Endothelial cell of umbilical vein (primary cell): ENCODE results near the gene NRCAM. TPM values are rescaled to one million over a fixed set of nuclear protein-coding genes. Genes with fewer than 3 reads are reported as not detected.

Experiments used
- BruUV-seq: library from RNA; stranded (reverse); fragments of 400-500 nt; replicated peaks from 2 replicates; lab custom pipeline; 2021; lab: Mats Ljungman, UMichigan
- CTCF ChIA-PET: fragments of 300-600, 350-600 bp; sonication (Branson Sonifier 250); formaldehyde crosslinking; loops from one replicate; lab custom pipeline; 2021; ENCODE audit warnings: antibody characterized with exemption, inconsistent platforms; lab: Charles Lee
- POLR2A ChIA-PET: fragments of 300-600, 350-600 bp; sonication (Branson Sonifier 250); formaldehyde crosslinking; loops from one replicate; lab custom pipeline; 2021; ENCODE audit warnings: antibody characterized with exemption, inconsistent platforms; lab: Charles Lee
- DNase-seq: peaks from one replicate; pipeline ENCODE4 v3.0.0-alpha.2; 2011; ENCODE audit warnings: low read depth, low spot score
- FAIRE-seq: peaks from 2 replicates; lab custom pipeline; 2011; peaks lifted over from hg19 to GRCh38; lab: Jason Lieb, UNC
- H2AFZ ChIP-seq: 2 replicates; pipeline ENCODE4 v1.6.0; 2012; ENCODE audit warnings: low read depth, low read length, control low read depth, inconsistent platforms
- H3K27ac ChIP-seq: 2 replicates; pipeline ENCODE4 v1.5.1; 2011; ENCODE audit warnings: low read depth, mild to moderate bottlenecking, control low read depth, low read length, moderate library complexity; ENCODE audit not compliant: insufficient read depth
- H3K27me3 ChIP-seq, 2 experiments: 2 replicates each; pipeline versions ENCODE4 v1.6.0 to v1.6.1; 2011; ENCODE audit warnings: low read length in 2 of 2, mixed read lengths in 1 of 2; ENCODE audit not compliant: control insufficient read depth in 2 of 2, insufficient read depth in 2 of 2
- H3K36me3 ChIP-seq, 2 experiments: 2 replicates in 1 of 2; 3 replicates in 1 of 2; pipeline ENCODE4 v1.5.1; 2011; ENCODE audit warnings: low read length in 2 of 2, mild to moderate bottlenecking in 1 of 2, moderate library complexity in 1 of 2; ENCODE audit not compliant: control insufficient read depth in 2 of 2, insufficient read depth in 2 of 2; ENCODE audit errors: extremely low read depth in 1 of 2
- H3K4me1 ChIP-seq: 3 replicates; pipeline ENCODE4 v1.5.1; 2011; ENCODE audit warnings: mild to moderate bottlenecking, low read length; ENCODE audit not compliant: control insufficient read depth, insufficient read depth; ENCODE audit errors: extremely low read depth
- H3K4me2 ChIP-seq: 2 replicates; pipeline ENCODE4 v1.6.1; 2011; ENCODE audit warnings: low read length, control low read depth, mixed read lengths; ENCODE audit not compliant: insufficient read depth
- H3K4me3 ChIP-seq, 3 experiments: fragments of 200-600 bp in 1 of 3; sonication (generic), shearing (Covaris generic) in 1 of 3; replicated peaks in 1 of 3; 2 replicates each; pipeline ENCODE4 v1.5.1; 2011 to 2016; ENCODE audit warnings: control low read depth in 3 of 3, low read length in 3 of 3, mild to moderate bottlenecking in 2 of 3, inconsistent platforms in 1 of 3, low read depth in 1 of 3, moderate library complexity in 1 of 3; ENCODE audit not compliant: insufficient read depth in 1 of 3
- H3K79me2 ChIP-seq: 2 replicates; pipeline ENCODE4 v1.6.0; 2012; ENCODE audit warnings: low read length, inconsistent platforms; ENCODE audit not compliant: control insufficient read depth, insufficient read depth
- H3K9ac ChIP-seq: replicated peaks from 2 replicates; pipeline ENCODE3; 2011; ENCODE audit warnings: low read length, control low read depth; ENCODE audit not compliant: insufficient read depth; ENCODE audit errors: extremely low read depth
- H3K9me1 ChIP-seq: replicated peaks from 3 replicates; pipeline ENCODE4 v1.6.0; 2011; ENCODE audit warnings: mild to moderate bottlenecking, low read length; ENCODE audit not compliant: control insufficient read depth, insufficient read depth; ENCODE audit errors: extremely low read depth
- H3K9me3 ChIP-seq: replicated peaks from 2 replicates; pipeline ENCODE4 v1.5.1; 2012; ENCODE audit warnings: low read length, inconsistent platforms; ENCODE audit not compliant: control insufficient read depth, insufficient read depth
- H4K20me1 ChIP-seq: replicated peaks from 2 replicates; pipeline ENCODE3; 2011; ENCODE audit warnings: mild to moderate bottlenecking, low read length; ENCODE audit not compliant: control insufficient read depth, insufficient read depth; ENCODE audit errors: extremely low read depth
- CTCF ChIP-seq, 2 donors: IDR thresholded peaks; 1 replicate in 1 of 2; 2 replicates in 1 of 2; pipeline ENCODE4 v1.5.1; 2011; ENCODE audit warnings: low read length in 2 of 2, mild to moderate bottlenecking in 2 of 2, moderate library complexity in 2 of 2, control low read depth in 1 of 2, inconsistent platforms in 1 of 2, low read depth in 1 of 2; ENCODE audit not compliant: insufficient read depth in 1 of 2; ENCODE audit errors: extremely low read depth in 1 of 2
- EZH2 ChIP-seq: IDR thresholded peaks from 2 replicates; pipeline ENCODE4 v1.6.1; 2012; ENCODE audit warnings: borderline replicate concordance, low read depth, mild to moderate bottlenecking, moderate library complexity, low read length, inconsistent platforms; ENCODE audit not compliant: severe bottlenecking
- FOS ChIP-seq: IDR thresholded peaks from 2 replicates; pipeline ENCODE4 v1.6.1; 2011; ENCODE audit warnings: mild to moderate bottlenecking, low read length, moderate library complexity, borderline replicate concordance; ENCODE audit not compliant: insufficient read depth
- GATA2 ChIP-seq: IDR thresholded peaks from 2 replicates; pipeline ENCODE4 v1.7.0; 2011; ENCODE audit warnings: low read depth, mild to moderate bottlenecking, moderate library complexity, mixed read lengths, low read length; ENCODE audit not compliant: insufficient read length, insufficient read depth
- JUN ChIP-seq: IDR thresholded peaks from 2 replicates; pipeline ENCODE4 v1.6.1; 2011; ENCODE audit warnings: borderline replicate concordance, low read depth; ENCODE audit not compliant: insufficient read length, insufficient read depth
- MAX ChIP-seq: IDR thresholded peaks from 2 replicates; pipeline ENCODE4 v1.6.1; 2011; ENCODE audit not compliant: insufficient read depth, insufficient read length
- MYC ChIP-seq: IDR thresholded peaks from one replicate; pipeline ENCODE4 v1.6.1; 2011; ENCODE audit warnings: mild to moderate bottlenecking, low read depth, low read length
- POLR2A ChIP-seq: IDR thresholded peaks from 2 replicates; pipeline ENCODE4 v1.6.1; 2012; ENCODE audit warnings: low read depth, mild to moderate bottlenecking, control low read depth, low read length
- POLR2AphosphoS5 ChIP-seq: IDR thresholded peaks from 2 replicates; pipeline ENCODE4 v1.6.1; 2012; ENCODE audit warnings: low read depth, mild to moderate bottlenecking, control low read depth, low read length, moderate library complexity; ENCODE audit not compliant: insufficient read depth
- dilution Hi-C: fragments of 300-500 bp; cut with MboI; formaldehyde crosslinking; loops from one replicate; pipeline ENCODE4 v1.15.0; 2019; ENCODE audit warnings: low sequenced_read_pairs; ENCODE audit not compliant: extremely low pct_ligation_motif_present
- intact Hi-C: fragments of 100-400 bp; cut with micrococcal nuclease; formaldehyde crosslinking; loops from one replicate; pipeline ENCODE4 v1.10.0; 2022
- polyA plus RNA-seq, 4 experiments: library from polyadenylated mRNA; depleted of rRNA in 3 of 4; stranded (reverse) in 3 of 4; unstranded in 1 of 4; fragments of >200 nt; gene quantifications; 2 replicates each; pipeline versions ENCODE4 v1.2.1 to v1.2.3, GENCODE V29; 2011 to 2012; ENCODE audit warnings: missing spikeins in 1 of 4
- total RNA-seq: library from RNA; stranded (reverse); gene quantifications from 2 replicates; pipeline ENCODE4 v1.2.3, GENCODE V29; 2021

Gene NRCAM
- total and polyA plus RNA-seq, 2 donors (not counting 3 experiments of a cell fraction or from before 2014, with no cell fraction given), result 26.0 to 47.6 TPM

- Histone ChIP-seq H4K20me1 (no peaks in the 10 kb centered on the region), H3K36me3 (no peaks in the 10 kb centered on the region), H3K27ac (no peak overlapping the region), H3K79me2 (no peaks in the 10 kb centered on the region), H3K9me3 (no peaks in the 10 kb centered on the region), H2AFZ (no peak overlapping the region), H3K4me1 (no peaks in the 10 kb centered on the region), H3K27me3 (no peaks in the 10 kb centered on the region), H3K4me3 (no peak overlapping the region), H3K9ac (no peak overlapping the region), H3K9me1 (no peaks in the 10 kb centered on the region), H3K4me2 (no peak overlapping the region)
- no peak for FAIRE-seq
- TF ChIP-seq EZH2 (no peak), MAX (no peak), GATA2 (no peak), POLR2A (no peak)
- ChIA-PET POLR2A (no interaction called here), CTCF (no interaction called here)
- dilution Hi-C loops (no loop called here), intact Hi-C loops (no loop called here)
- no TSS peak for BruUV-seq
- DNase-seq, result no peak
Observed at GRCh38 chr7:108170251-108170650, 286.0 kb downstream of the NRCAM start.

- no peak overlapping the region for H3K4me3 ChIP-seq
- H3K9ac ChIP-seq, result no peak overlapping the region
- no peaks in the 10 kb centered on the region for H3K36me3 ChIP-seq
- H2AFZ ChIP-seq, result no peak overlapping the region
- no peaks in the 10 kb centered on the region for H3K9me1 ChIP-seq
- H3K27ac ChIP-seq, result no peak overlapping the region
- dilution Hi-C loops (no loop called here), intact Hi-C loops (no loop called here)
- CTCF ChIA-PET, result interaction anchor here (1.3 kb wide), 1 partner anchor 8 kb away, joined by 4 read pairs; no protein-coding TSS in a partner anchor
- H3K27me3 ChIP-seq, result no peaks in the 10 kb centered on the region
- DNase-seq (no peak), FAIRE-seq (no peak)
- no peaks in the 10 kb centered on the region for H3K9me3 ChIP-seq
- no peak for TF ChIP-seq MYC
- no peak for TF ChIP-seq JUN
- TF ChIP-seq FOS, result no peak
- no peak for TF ChIP-seq GATA2
- no peak for TF ChIP-seq POLR2AphosphoS5
- no peak for TF ChIP-seq CTCF (IDR thresholded peaks at IDR 0.05; ENCODE audit: extremely low read depth in 1 of 2, insufficient read depth in 1 of 2, low read depth in 1 of 2, low read length in 2 of 2)
- TF ChIP-seq POLR2A, result no peak
- TF ChIP-seq MAX, result no peak
- no peak for TF ChIP-seq EZH2
- H3K4me1 ChIP-seq, result no peaks in the 10 kb centered on the region
- no peaks in the 10 kb centered on the region for H3K79me2 ChIP-seq
- H3K4me2 ChIP-seq, result no peak overlapping the region
- POLR2A ChIA-PET, result no interaction called here
- no peaks in the 10 kb centered on the region for H4K20me1 ChIP-seq
- BruUV-seq, result no TSS peak
Observed at GRCh38 chr7:108167460-108167859, 288.8 kb downstream of the NRCAM start.
